Measurements from ENCODE around the gene ZNF653. TPM values are rescaled to one million over a fixed set of nuclear protein-coding genes. Genes with fewer than 3 reads are reported as not detected.

The ZNF653 gene
- total RNA-seq, 2 experiments from 2014 or later = 7.4 to 7.5 TPM

- Mint-ChIP-seq H3K36me3 (ENCODE audit: low read depth) (no peaks in the 10 kb centered on the region), H3K4me3 (no peak overlapping the region), H3K27me3 (peaks cover 28% of the 10 kb centered on the region), H3K9me3 (no peaks in the 10 kb centered on the region), H3K27ac (no peak overlapping the region), H3K4me1 (ENCODE audit: low read depth) (peaks cover 3% of the 10 kb centered on the region)
- Histone ChIP-seq H3K27me3 (ENCODE audit: control insufficient read depth in 1 of 2, insufficient read depth in 2 of 2, low read length in 2 of 2) (peaks cover 17 to 23% of the 10 kb centered on the region in 2 experiments), H3K36me3 (ENCODE audit: insufficient read depth, low read length) (no peaks in the 10 kb centered on the region), H3K9me3 (ENCODE audit: control insufficient read depth in 1 of 2, insufficient read depth in 1 of 2, low read length in 2 of 2) (peaks cover 0 to 6% of the 10 kb centered on the region in 2 experiments), H3K27ac (ENCODE audit: low read depth in 1 of 2, low read length in 2 of 2) (no peak overlapping the region), H3K4me1 (ENCODE audit: insufficient read depth, low read length) (peaks cover 19% of the 10 kb centered on the region), H3K4me3 (ENCODE audit: low read length) (no peak overlapping the region)
- ChIA-PET CTCF (no interaction called here), POLR2A (no interaction called here)
- DNase-seq (no peak), ATAC-seq (ENCODE audit: poor library complexity) (no peak)
- no peak for TF ChIP-seq CTCF (IDR thresholded peaks at IDR 0.05)
- intact Hi-C loops (cut with DNase I, micrococcal nuclease) = no loop called here
Measured at GRCh38 chr19:11540645-11541044, 35.0 kb upstream of the ZNF653 start.

- POLR2A ChIA-PET = no interaction called here
- H3K4me3 Mint-ChIP-seq = no peak overlapping the region
Measured at GRCh38 chr19:11539495-11540365, 34.1 kb upstream of the ZNF653 start.

GRCh38 chr19:11538232-11539036 lies 32.8 kb upstream of the ZNF653 start, which contains the start of gene CNN1:
TSS of gene CNN1 (plus strand) at chr19:11538851. CDS start at chr19:11538928, 77 bp downstream.
- H3K36me3 Mint-ChIP-seq (ENCODE audit: low read depth) = no peaks in the 10 kb centered on the region
- H3K9me3 ChIP-seq (ENCODE audit: control insufficient read depth in 1 of 2, insufficient read depth in 1 of 2, low read length in 2 of 2) = peaks cover 0 to 6% of the 10 kb centered on the region in 2 experiments
- ATAC-seq (ENCODE audit: poor library complexity) (no peak), DNase-seq (no peak)
- no peak within 1 kb of the TSS for H3K4me3 Mint-ChIP-seq
- no peaks in the 10 kb centered on the region for H3K9me3 Mint-ChIP-seq
- H3K4me1 ChIP-seq (ENCODE audit: insufficient read depth, low read length) = peaks cover 21% of the 10 kb centered on the region
- peaks cover 17 to 23% of the 10 kb centered on the region in 2 experiments for H3K27me3 ChIP-seq (ENCODE audit: control insufficient read depth in 1 of 2, insufficient read depth in 2 of 2, low read length in 2 of 2)
- H3K27me3 Mint-ChIP-seq = peaks cover 23% of the 10 kb centered on the region
- no peaks in the 10 kb centered on the region for H3K36me3 ChIP-seq (ENCODE audit: insufficient read depth, low read length)
- H3K4me3 ChIP-seq (ENCODE audit: low read length) = no peak within 1 kb of the TSS
- TF ChIP-seq CTCF (IDR thresholded peaks at IDR 0.05) = no peak
- no peak within 1 kb of the TSS for H3K27ac ChIP-seq (ENCODE audit: low read depth in 1 of 2, low read length in 2 of 2)
- H3K27ac Mint-ChIP-seq = no peak within 1 kb of the TSS
- intact Hi-C loops (cut with DNase I, micrococcal nuclease) = no loop called here
- POLR2A ChIA-PET = no interaction called here
- H3K4me1 Mint-ChIP-seq (ENCODE audit: low read depth) = peaks cover 12% of the 10 kb centered on the region
- CTCF ChIA-PET = no interaction called here

More at GRCh38 chr19:11539495-11540365, 34.1 kb upstream of the ZNF653 start:
- DNase-seq = no peak
- CTCF ChIA-PET = no interaction called here
- Histone ChIP-seq H3K27ac (ENCODE audit: low read depth in 1 of 2, low read length in 2 of 2) (no peak overlapping the region), H3K4me1 (ENCODE audit: insufficient read depth, low read length) (peaks cover 21% of the 10 kb centered on the region), H3K27me3 (ENCODE audit: control insufficient read depth in 1 of 2, insufficient read depth in 2 of 2, low read length in 2 of 2) (peaks cover 17 to 23% of the 10 kb centered on the region in 2 experiments), H3K9me3 (ENCODE audit: control insufficient read depth in 1 of 2, insufficient read depth in 1 of 2, low read length in 2 of 2) (peaks cover 0 to 6% of the 10 kb centered on the region in 2 experiments), H3K36me3 (ENCODE audit: insufficient read depth, low read length) (no peaks in the 10 kb centered on the region), H3K4me3 (ENCODE audit: low read length) (no peak overlapping the region)
- no peak for ATAC-seq (ENCODE audit: poor library complexity)
- H3K27me3 Mint-ChIP-seq = peaks cover 28% of the 10 kb centered on the region
- intact Hi-C loops (cut with DNase I, micrococcal nuclease) = no loop called here
- H3K36me3 Mint-ChIP-seq (ENCODE audit: low read depth) = no peaks in the 10 kb centered on the region
- peaks cover 9% of the 10 kb centered on the region for H3K4me1 Mint-ChIP-seq (ENCODE audit: low read depth)
- H3K9me3 Mint-ChIP-seq = no peaks in the 10 kb centered on the region
- no peak overlapping the region for H3K27ac Mint-ChIP-seq
- no peak for TF ChIP-seq CTCF (IDR thresholded peaks at IDR 0.05)

Measured in CD4-positive, alpha-beta T cell (primary cell).